HepG2 (cell line): ENCODE results near the gene PPP4R2. TPM values are rescaled to one million over a fixed set of nuclear protein-coding genes. Genes with fewer than 3 reads are reported as not detected.

Experiments
- ATF3 ChIP-seq: sonication (generic); formaldehyde crosslinking; IDR thresholded peaks from 2 replicates; pipeline ENCODE4 v1.4.0; 2020; ENCODE audit warnings: missing genetic modification reagents
- BCLAF1 ChIP-seq: fragments of 450-650 bp; IDR thresholded peaks from 2 replicates; pipeline ENCODE4 v1.6.1; 2017; ENCODE audit warnings: mild to moderate bottlenecking
- BRF2 ChIP-seq: sonication (generic); formaldehyde crosslinking; IDR thresholded peaks from 2 replicates; pipeline ENCODE4 v1.8.1; 2022; ENCODE audit warnings: mild to moderate bottlenecking, missing genetic modification reagents
- ELF3 ChIP-seq: IDR thresholded peaks from 2 replicates; pipeline ENCODE4 v1.6.1; 2016; ENCODE audit warnings: missing genetic modification reagents, missing compliant biosample characterization
- FOSL1 ChIP-seq: sonication (generic); formaldehyde crosslinking; IDR thresholded peaks from 2 replicates; pipeline ENCODE4 v1.9.0; 2021; ENCODE audit warnings: missing genetic modification reagents, borderline replicate concordance
- FOSL2 ChIP-seq: sonication (generic); formaldehyde crosslinking; IDR thresholded peaks from 2 replicates; pipeline ENCODE4 v1.4.0; 2020; ENCODE audit warnings: missing genetic modification reagents
- FOXJ3 ChIP-seq: sonication (generic); formaldehyde crosslinking; IDR thresholded peaks from 2 replicates; pipeline ENCODE4 v1.4.0; 2020; ENCODE audit warnings: missing genetic modification reagents, mild to moderate bottlenecking, borderline replicate concordance
- FOXO1 ChIP-seq: sonication (generic); formaldehyde crosslinking; IDR thresholded peaks from 2 replicates; pipeline ENCODE4 v1.4.0; 2020; ENCODE audit warnings: missing genetic modification reagents
- MIXL1 ChIP-seq: IDR thresholded peaks from 2 replicates; pipeline ENCODE4 v1.6.1; 2016
- NBN ChIP-seq: fragments of 450-650 bp; conservative IDR thresholded peaks from 2 replicates; pipeline ENCODE4 v1.6.1; 2017
- PLSCR1 ChIP-seq: sonication (generic); formaldehyde crosslinking; IDR thresholded peaks from 2 replicates; pipeline ENCODE4 v1.5.0; 2020; ENCODE audit warnings: missing genetic modification reagents, mild to moderate bottlenecking, borderline replicate concordance
- PREB ChIP-seq: sonication (generic); formaldehyde crosslinking; IDR thresholded peaks from 2 replicates; pipeline ENCODE4 v1.4.0; 2020; ENCODE audit warnings: missing genetic modification reagents
- REST ChIP-seq, 2 experiments: IDR thresholded peaks; 2 replicates each; pipeline ENCODE4 v1.6.1; 2011 to 2012; ENCODE audit warnings: low read length in 2 of 2, borderline replicate concordance in 1 of 2, low read depth in 1 of 2, mild to moderate bottlenecking in 1 of 2, moderate library complexity in 1 of 2
- TRIM22 ChIP-seq: fragments of 450-650 bp; IDR thresholded peaks from 2 replicates; pipeline ENCODE4 v1.6.1; 2017
- ZFP82 ChIP-seq: sonication (generic); formaldehyde crosslinking; IDR thresholded peaks from 2 replicates; pipeline ENCODE4 v1.5.1; 2020; ENCODE audit warnings: mild to moderate bottlenecking, missing genetic modification reagents, borderline replicate concordance
- ZNF274 ChIP-seq: sonication (generic); formaldehyde crosslinking; IDR thresholded peaks from 2 replicates; pipeline ENCODE4 v1.5.1; 2020; ENCODE audit warnings: mild to moderate bottlenecking, missing genetic modification reagents
- ZNF547 ChIP-seq: sonication (generic); formaldehyde crosslinking; IDR thresholded peaks from 2 replicates; pipeline ENCODE4 v1.5.1; 2020; ENCODE audit warnings: mild to moderate bottlenecking, missing genetic modification reagents
- polyA plus RNA-seq, 8 experiments: library from polyadenylated mRNA; depleted of rRNA in 3 of 8; stranded (reverse) in 7 of 8; unstranded in 1 of 8; fragments of >200 nt; fragmentation: Illumina TruSeq in 4 of 8; extraction: Trizol in 4 of 8; gene quantifications; 2 replicates each; pipeline versions ENCODE4 v1.2.1 to v1.2.3, GENCODE V29; 2011 to 2016; ENCODE audit warnings: low read depth in 4 of 8, missing spikeins in 1 of 8, mixed read lengths in 1 of 8; ENCODE audit not compliant: insufficient read depth in 1 of 8
- total RNA-seq, 5 experiments: library from RNA; depleted of rRNA; stranded (reverse); fragments of >200 nt; fragmentation: Illumina TruSeq; extraction: Trizol; gene quantifications; 2 replicates each; pipeline ENCODE4 v1.2.3, GENCODE V29; 2016; ENCODE audit warnings: low read depth in 1 of 5

PPP4R2 gene
- total and polyA plus RNA-seq, 2 of the 13 experiments (the other 11 are each of a cell fraction or from before 2014, with no cell fraction given): 22.3 to 161 TPM

GRCh38 chr3:72996473-72997333 is at the start of gene PPP4R2 (continued):
- no peak; the same call in 1 of the 2 replicates for TF ChIP-seq MIXL1
- TF ChIP-seq ZNF547: peak; percentile 95
- no peak for TF ChIP-seq ZNF274 (CRISPR knock-in tag)
- no peak for TF ChIP-seq PLSCR1
- no peak for TF ChIP-seq BRF2 (CRISPR knock-in tag)
- TF ChIP-seq BCLAF1: no peak
- no peak; the same call in 1 of the 2 replicates for TF ChIP-seq FOXO1 (CRISPR knock-in tag)
- no peak for TF ChIP-seq NBN
- 0 out of 2 replicates have a peak, but pooled peaks have one; percentile 46 for TF ChIP-seq PREB (CRISPR knock-in tag)
- TF ChIP-seq ELF3 (CRISPR knock-in tag): peak; percentile 33; the same call in 1 of the 2 replicates
- no peak for TF ChIP-seq ZFP82
- no peak for TF ChIP-seq FOSL1 (CRISPR knock-in tag)
- TF ChIP-seq ATF3 (CRISPR knock-in tag): 0 out of 2 replicates have a peak, but pooled peaks have one; percentile 14
- TF ChIP-seq FOXJ3: no peak
- no peak; a peak in 1 of 4 replicates for TF ChIP-seq REST (IDR thresholded peaks at IDR 0.05; ENCODE audit: borderline replicate concordance in 1 of 2, low read depth in 1 of 2, low read length in 2 of 2)
- TF ChIP-seq TRIM22: no peak
- TF ChIP-seq FOSL2 (CRISPR knock-in tag): no peak; the same call in 1 of the 2 replicates
